T1000 (cell line): ENCODE measurements around the gene AIMP1.
"Not testable (repeated sequence)": the region's sequence is repeated elsewhere in the genome, so short reads cannot be mapped to it uniquely, and the experiment has no call there.

Source experiments
- DNase-seq: peaks from one replicate; lab custom pipeline; 2025; ENCODE audit warnings: mixed read lengths; lab: John Stamatoyannopoulos, UW

AIMP1 gene

GRCh38 chr4:106312997-106313522 lies 3.3 kb upstream of the AIMP1 start:
- DNase-seq, result no peak

GRCh38 chr4:106314960-106315359 lies 1.4 kb upstream of the AIMP1 start:
- no peak for DNase-seq

GRCh38 chr4:106315476-106315967 lies 828 bp upstream of the AIMP1 start:
- no peak for DNase-seq

GRCh38 chr4:106316773-106317409 lies 541 bp downstream of the AIMP1 start:
- DNase-seq, result no peak

GRCh38 chr4:106317815-106318214 lies 1.5 kb downstream of the AIMP1 start:
- DNase-seq, result no peak

GRCh38 chr4:106318511-106318910 lies 2.2 kb downstream of the AIMP1 start:
- DNase-seq, result no peak

- DNase-seq, result no peak
Observed at GRCh38 chr4:106320235-106320634, 3.9 kb downstream of the AIMP1 start.

GRCh38 chr4:106321168-106321567 lies 4.8 kb downstream of the AIMP1 start:
- not testable (repeated sequence) for DNase-seq

GRCh38 chr4:106321814-106322213 lies 5.5 kb downstream of the AIMP1 start:
- DNase-seq, result not testable (repeated sequence)

- DNase-seq, result no peak
Observed at GRCh38 chr4:106323119-106323518, 6.8 kb downstream of the AIMP1 start.

- DNase-seq, result no peak
Observed at GRCh38 chr4:106325800-106326199, 9.4 kb downstream of the AIMP1 start.

- no peak for DNase-seq
Observed at GRCh38 chr4:106329041-106329618, 12.8 kb downstream of the AIMP1 start.

- DNase-seq, result no peak
Observed at GRCh38 chr4:106333186-106333585, 16.8 kb downstream of the AIMP1 start.

- no peak for DNase-seq
Observed at GRCh38 chr4:106334741-106335470, 18.6 kb downstream of the AIMP1 start.

- no peak for DNase-seq
Observed at GRCh38 chr4:106336618-106337017, 20.3 kb downstream of the AIMP1 start.

- no peak for DNase-seq
Observed at GRCh38 chr4:106337916-106338315, 21.6 kb downstream of the AIMP1 start.

- no peak for DNase-seq
Observed at GRCh38 chr4:106338671-106339070, 22.3 kb downstream of the AIMP1 start.

- no peak for DNase-seq
Observed at GRCh38 chr4:106339431-106339830, 23.1 kb downstream of the AIMP1 start.

- DNase-seq, result no peak
Observed at GRCh38 chr4:106340774-106341173, 24.4 kb downstream of the AIMP1 start.

GRCh38 chr4:106343865-106344646 lies 27.7 kb downstream of the AIMP1 start:
- DNase-seq, result no peak

GRCh38 chr4:106344647-106344970 lies 28.3 kb downstream of the AIMP1 start:
- DNase-seq, result no peak

- DNase-seq, result no peak
Observed at GRCh38 chr4:106347167-106347566, 30.8 kb downstream of the AIMP1 start.
